Left hindlimb (tissue), 1 donor: Measurements from ENCODE around the gene ABAT.
"Not testable (repeated sequence)": the region's sequence is repeated elsewhere in the genome, so short reads cannot be mapped to it uniquely, and the experiment has no call there.

Experiments used
- DNase-seq: peaks from one replicate; pipeline ENCODE4 v3.0.0-alpha.2; 2018

Gene ABAT

GRCh38 chr16:8751481-8752311, 77.3 kb downstream of the ABAT start:
- DNase-seq: no peak

- no peak for DNase-seq
These were observed 78.3 kb downstream of the ABAT start for GRCh38 chr16:8752706-8753105.

GRCh38 chr16:8753416-8754054, 79.1 kb downstream of the ABAT start:
- no peak for DNase-seq

GRCh38 chr16:8756755-8757154, 82.3 kb downstream of the ABAT start:
- no peak for DNase-seq

GRCh38 chr16:8758022-8758421, 83.6 kb downstream of the ABAT start:
- DNase-seq: no peak

GRCh38 chr16:8760021-8760420, 85.6 kb downstream of the ABAT start:
- DNase-seq: no peak

- DNase-seq: no peak
These were observed 86.7 kb downstream of the ABAT start for GRCh38 chr16:8761078-8761477.

- DNase-seq: no peak
These were observed 87.8 kb downstream of the ABAT start for GRCh38 chr16:8762254-8762653.

- no peak for DNase-seq
These were observed 88.7 kb downstream of the ABAT start for GRCh38 chr16:8763083-8763482.

- DNase-seq: no peak
These were observed 89.5 kb downstream of the ABAT start for GRCh38 chr16:8763899-8764298.

- no peak for DNase-seq
These were observed 90.3 kb downstream of the ABAT start for GRCh38 chr16:8764525-8765250.

GRCh38 chr16:8767176-8767575, 92.8 kb downstream of the ABAT start:
- DNase-seq: no peak

GRCh38 chr16:8768283-8768682, 93.9 kb downstream of the ABAT start:
- DNase-seq: no peak

- no peak for DNase-seq
These were observed 94.3 kb downstream of the ABAT start for GRCh38 chr16:8768692-8769091.

GRCh38 chr16:8773537-8773936, 99.1 kb downstream of the ABAT start:
- DNase-seq: no peak

- no peak for DNase-seq
These were observed 99.8 kb downstream of the ABAT start for GRCh38 chr16:8774208-8774607.

GRCh38 chr16:8775359-8775758, 100.9 kb downstream of the ABAT start:
- no peak for DNase-seq

- DNase-seq: no peak
These were observed 101.7 kb downstream of the ABAT start for GRCh38 chr16:8776129-8776584.

GRCh38 chr16:8777217-8777616, 102.8 kb downstream of the ABAT start:
- no peak for DNase-seq

GRCh38 chr16:8781797-8782196, 107.4 kb downstream of the ABAT start:
- DNase-seq: no peak

GRCh38 chr16:8782673-8783072, 108.3 kb downstream of the ABAT start:
- DNase-seq: no peak

GRCh38 chr16:8785408-8785807, 111.0 kb downstream of the ABAT start:
- no peak for DNase-seq

- DNase-seq: not testable (repeated sequence)
These were observed 111.9 kb downstream of the ABAT start for GRCh38 chr16:8786316-8786715.
